Fibroblast of peridontal ligament (primary cell): ENCODE results near the gene SRRM3.
"Not testable (repeated sequence)": the region's sequence is repeated elsewhere in the genome, so short reads cannot be mapped to it uniquely, and the experiment has no call there.

Experiments
- DNase-seq: peaks from one replicate; pipeline ENCODE4 v3.0.0-alpha.2; 2010; ENCODE audit errors: extremely low read depth

The SRRM3 gene, protein sequence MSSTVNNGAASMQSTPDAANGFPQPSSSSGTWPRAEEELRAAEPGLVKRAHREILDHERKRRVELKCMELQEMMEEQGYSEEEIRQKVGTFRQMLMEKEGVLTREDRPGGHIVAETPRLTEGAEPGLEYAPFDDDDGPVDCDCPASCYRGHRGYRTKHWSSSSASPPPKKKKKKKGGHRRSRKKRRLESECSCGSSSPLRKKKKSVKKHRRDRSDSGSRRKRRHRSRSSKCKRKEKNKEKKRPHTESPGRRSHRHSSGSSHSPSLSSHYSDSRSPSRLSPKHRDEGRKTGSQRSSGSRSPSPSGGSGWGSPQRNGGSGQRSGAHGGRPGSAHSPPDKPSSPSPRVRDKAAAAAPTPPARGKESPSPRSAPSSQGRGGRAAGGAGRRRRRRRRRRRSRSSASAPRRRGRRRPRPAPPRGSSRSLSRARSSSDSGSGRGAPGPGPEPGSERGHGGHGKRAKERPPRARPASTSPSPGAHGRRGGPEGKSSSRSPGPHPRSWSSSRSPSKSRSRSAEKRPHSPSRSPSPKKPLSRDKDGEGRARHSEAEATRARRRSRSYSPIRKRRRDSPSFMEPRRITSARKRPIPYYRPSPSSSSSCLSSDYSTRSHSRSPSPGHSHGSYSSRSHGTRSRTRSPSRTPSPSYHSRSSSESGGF

DNA sequence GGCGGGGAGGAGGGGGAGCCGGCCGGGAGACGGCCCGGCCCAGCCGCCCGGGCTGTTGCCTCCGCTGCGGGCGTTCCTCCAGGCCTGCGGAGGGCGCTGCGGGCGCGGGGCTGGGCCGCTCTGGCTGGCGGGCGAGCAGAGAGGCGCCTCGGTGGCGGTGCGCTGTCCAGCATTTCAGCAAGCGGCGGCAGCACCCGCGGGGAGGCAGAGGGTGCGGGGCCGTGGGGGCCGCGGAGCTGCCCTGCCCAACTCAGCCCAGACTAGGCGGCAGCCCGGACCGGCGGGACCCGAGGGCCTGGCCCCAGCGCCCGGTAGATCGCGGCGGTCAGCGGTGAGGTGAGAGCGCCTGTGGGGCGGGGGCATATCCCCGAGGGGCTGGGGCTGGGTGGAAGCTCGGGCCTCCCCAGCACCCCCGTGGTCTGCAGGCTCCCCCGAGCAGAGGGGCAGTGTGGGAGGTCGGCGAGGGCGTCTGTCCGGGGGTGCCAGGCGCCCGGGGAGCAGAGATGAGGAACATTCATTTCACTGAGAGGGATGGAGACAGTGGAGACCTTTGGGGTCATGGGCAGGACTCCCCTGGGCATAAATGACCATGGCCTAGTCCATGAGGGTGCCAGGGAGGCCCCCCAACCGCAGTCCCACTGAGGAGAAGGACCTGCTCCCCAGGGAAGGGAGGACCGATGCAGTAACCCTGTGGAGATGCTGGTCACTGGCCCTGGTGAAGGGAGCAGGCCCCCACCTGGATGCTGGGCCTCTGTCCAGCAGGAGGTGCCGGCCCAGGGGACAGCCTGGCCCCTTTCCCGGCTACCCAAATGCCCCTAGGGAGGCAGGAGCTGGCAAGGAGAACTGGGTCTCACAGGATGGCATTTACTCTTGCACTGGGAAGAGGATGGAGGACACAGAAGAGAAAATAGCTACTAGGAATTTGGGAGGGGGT lies at the start of gene SRRM3:
Gene SRRM3 (plus strand): TSS at position 165 of the 934 bp plus-strand sequence. CDS start 33,171 bp downstream, outside the sequence.
- DNase-seq = peak; percentile 59

DNA sequence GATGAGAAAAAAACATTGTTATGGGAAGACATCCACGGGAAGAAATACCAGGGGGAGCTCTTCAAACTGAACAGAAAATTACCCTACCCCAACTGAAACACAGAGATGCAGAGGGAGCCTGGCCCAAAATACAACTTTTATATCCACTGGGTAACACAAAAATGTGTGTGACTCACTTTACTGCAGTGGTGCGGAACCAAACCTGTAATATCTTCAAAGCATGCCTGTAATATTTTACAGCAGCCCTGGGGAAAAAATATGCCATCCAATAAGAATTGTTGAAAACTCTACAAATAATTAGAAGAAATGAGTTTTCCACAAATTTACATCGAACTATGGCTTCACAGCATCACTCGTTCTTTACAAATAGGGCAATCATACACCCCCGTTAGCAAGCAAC lies 49.8 kb upstream of the SRRM3 start:
- DNase-seq = no peak

DNA sequence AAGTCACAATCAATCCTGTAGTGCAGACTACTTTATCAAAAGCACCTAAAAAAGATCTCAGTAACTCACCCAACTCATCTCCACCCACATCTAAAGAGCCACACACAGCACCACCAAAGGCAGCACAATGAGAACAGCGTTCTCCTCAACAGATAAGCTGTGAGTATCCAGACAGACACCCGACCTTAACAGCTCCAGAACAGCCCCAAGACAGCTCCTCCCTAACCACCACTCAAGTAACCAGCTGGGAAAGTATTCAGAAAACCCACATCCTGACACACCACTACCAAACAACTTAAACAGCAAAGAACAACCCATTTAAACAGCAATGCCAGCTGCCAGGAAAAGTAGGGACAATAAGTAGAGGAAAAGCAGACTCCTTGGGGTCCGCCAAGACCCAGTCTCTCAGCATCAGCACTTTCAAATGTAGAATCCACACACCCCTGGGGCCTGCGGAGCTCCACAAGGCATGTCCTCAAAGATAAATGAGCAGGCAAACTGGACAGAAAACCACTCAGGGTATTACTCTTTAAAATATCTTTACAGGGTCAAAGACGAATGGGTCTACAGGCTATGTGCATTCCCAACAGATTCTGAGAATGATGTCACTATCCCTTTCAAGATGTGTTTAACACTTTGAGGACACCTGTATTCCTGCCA lies 48.0 kb upstream of the SRRM3 start:
- not testable (repeated sequence) for DNase-seq

DNA sequence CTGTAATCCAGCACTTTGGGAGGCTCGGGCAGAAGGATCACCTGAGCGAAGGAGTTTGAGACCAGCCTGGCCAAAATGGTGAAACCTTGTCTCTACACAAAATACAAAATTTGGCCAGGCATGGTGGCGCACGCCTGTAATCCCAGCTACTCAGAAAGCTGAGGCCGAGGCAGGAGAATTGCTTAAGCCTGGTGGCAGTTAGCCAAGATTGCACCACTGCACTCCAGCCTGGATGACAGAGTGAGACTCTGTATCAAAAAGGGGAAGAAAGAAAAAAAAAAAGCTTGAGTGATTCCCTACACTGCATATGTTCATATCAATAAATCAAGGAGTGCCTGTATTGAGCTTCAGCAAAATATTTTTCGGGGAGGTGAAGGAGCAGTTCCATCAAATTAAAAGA lies 45.8 kb upstream of the SRRM3 start:
- peak; percentile 52 for DNase-seq

DNA sequence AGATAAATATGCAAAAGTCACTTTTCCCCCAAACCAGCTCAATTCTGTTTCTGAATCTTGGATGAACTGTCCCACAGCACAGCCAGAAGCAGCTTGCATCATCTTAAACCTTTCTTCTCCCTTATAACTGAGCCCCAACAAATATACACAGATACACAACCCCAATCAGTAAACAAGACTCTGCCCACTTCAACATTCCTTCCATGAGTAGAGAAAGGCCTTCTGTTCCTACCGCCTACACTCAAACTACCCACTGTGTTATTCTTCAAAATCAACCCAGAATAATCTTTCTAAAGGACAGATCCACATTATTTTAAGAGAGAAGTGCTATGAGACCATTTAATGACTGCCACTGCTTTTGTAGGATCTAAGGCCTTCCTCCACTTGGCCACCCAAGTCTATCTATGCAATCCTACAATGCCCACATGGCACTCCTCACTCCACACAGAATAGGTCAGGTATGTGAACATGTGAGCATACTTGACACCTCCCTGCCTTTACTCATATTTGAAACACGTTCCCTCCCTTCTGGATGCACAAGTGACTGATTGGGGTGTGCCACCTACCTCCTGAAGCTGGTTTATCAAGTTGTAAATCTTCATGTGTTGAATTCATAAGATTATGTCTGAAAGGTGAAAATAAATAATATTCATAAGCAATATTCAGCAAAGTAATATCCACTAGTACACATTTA lies 44.6 kb upstream of the SRRM3 start:
- not testable (repeated sequence) for DNase-seq

DNA sequence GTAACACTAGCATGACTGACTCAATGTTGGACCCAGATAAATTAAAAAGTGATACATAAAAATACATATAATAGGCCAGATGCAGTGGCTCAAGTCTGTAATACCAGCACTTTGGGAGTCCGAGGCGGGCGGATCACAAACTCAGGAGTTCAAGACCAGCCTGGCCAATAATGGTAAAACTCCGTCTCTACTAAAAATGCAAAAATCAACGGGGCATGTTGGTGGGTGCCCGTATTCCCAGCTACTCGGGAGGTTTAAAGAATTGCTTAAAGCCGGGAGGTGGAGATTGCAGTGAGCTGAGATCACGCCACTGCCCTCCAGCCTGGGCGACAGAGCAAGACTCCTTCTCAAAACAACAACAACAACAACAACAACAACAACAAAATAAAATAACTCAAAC lies 43.3 kb upstream of the SRRM3 start:
- DNase-seq = not testable (repeated sequence)

DNA sequence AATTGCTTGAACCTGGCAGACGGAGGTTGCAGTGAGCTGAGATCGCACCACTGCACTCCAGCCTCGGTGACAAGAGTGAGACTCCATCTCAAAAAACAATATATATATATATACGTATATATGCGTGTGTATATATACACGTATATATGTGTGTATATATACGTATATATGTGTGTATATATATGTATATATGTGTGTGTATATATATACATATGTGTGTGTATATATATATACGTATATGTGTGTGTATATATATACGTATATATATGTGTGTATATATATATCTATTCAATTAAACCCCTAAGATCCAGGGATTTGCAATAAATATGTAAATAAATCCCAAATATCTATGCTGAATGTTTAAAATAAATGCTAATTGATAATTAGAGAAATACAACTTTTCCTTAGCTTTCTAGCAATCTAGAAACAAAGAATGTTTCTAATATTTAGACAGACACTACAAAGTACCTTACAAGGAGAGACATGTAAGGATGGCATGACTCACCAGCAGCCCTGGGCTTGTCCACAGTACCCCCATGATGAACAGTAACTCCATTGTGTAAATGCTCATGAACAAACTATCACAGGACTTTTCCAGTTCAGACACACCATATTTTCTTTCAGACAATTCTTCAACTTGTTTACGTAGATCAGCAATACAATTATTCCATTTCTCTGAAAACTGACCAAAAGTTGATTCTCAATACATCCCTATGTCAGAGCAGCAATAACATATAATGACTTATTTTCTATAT lies 39.1 kb upstream of the SRRM3 start:
- DNase-seq = not testable (repeated sequence)

DNA sequence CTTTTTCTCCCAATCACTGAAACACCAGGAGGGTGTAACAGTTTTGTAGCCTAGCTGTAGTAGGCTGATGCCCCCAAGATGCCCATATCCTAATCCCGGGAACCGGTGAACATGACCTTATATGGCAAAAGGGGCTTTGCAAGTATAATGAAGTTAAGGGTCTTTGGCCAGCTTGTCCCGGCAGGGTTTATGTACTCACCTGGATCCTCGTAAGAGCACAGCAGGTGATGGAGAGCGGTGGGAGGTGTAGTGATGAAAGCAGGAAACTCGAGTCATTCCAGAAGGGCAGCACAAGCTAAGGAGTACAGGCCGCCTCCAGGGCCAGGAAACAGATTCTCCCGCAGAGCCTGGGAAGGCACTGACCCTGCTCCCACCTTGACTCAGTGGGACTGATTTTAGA lies 37.9 kb upstream of the SRRM3 start:
- DNase-seq = not testable (repeated sequence)

DNA sequence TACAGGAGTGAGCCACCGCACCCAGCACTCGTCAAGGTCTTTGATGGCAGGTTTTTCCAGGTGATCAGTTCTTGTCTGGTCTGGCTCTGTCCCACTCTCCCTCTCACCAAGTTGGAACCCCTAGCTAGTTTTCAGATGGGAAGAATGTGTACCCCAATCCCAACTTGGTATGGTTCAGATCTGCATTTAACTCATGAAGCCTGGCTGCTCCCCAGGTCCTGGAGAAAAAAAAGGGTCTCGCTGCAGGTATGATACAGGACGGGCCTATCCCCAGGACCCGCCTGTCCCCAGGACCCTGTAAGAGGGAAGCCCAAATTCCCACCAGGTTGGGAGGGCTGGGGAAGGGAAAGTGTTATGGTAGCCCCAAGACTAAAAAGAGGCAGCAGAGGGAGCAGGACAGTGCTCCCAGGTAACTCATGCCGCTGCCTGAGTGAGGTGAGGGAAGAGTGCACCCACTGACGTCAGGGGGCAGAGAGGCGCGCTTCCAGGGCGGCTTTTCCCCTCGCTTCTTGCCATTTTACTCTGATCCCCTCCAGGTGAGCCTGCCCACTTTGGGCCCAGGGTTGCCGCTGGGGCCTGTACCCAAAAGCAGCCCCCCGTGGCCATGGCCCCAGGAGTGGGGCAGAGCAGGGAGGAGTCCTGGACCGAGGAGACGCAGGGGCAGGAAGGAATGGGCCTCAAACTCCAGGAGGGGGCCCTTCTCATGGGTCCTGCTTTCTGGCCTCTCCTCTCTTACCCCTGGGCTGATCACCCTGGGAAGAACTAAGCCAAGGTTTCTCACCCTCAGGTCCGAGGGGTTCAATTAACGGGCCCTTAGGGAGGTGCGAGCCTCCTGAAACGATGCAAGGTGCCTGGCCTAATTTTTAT lies 36.4 kb upstream of the SRRM3 start:
- DNase-seq = no peak

DNA sequence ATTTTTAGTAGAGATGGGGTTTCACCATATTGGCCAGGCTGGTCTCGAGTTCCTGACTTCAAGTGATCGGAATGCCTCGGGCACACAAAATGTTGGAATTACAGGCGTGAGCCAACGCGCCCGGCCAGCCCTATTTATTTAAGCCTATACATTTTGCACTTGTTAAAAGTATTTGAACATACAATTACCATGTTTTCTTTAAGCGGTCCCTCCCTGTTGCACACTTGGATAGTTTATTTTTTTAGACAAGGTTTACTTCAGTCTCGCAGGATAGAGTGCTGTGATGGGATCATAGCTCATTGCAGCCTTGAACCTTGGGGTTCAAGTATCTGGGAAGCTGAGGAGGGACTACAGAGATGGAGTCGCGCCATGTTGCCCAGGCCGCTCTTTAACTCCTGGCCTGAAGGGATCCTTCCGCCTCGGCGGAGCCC lies 35.7 kb upstream of the SRRM3 start:
- DNase-seq = no peak

DNA sequence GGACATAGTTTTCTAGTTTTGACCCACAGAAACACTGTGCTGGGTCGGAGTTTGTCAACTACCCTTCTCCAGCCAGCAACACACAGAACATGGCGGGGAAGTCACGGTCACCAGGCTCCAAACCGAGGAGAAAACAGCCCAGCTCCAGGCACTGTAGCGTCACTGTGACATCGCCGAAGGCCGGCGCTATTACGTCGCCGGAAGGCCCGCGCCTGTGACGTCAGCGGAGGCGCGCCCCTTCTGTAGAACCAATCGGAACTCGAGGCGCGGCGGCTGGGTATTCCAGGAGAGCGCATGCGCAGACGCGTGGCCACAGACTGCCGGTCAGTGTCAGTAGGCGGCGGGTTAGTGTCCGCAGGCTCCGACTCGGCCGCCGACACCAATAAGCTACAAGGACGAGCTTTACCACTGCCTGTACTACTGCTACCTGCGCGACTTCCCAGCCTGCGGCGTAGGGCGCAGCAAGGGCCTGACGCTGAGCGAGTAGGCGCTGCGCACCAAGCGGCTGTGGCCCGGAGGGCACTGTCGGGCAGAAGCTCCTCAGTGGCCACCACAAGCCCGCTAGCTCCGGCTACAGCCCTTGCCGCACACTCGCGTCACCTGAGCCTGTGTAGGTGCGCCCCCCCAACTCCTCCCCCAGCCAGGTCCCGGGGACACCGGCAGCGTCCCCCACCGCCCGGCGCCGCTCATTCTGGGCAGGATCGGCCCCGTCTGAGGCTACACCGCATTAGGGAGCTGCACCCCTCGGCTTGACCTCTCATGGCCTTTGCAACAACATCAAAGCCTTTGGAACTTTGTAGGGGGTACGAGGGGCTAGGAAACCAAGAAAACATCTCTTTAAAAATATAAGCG lies 35.1 kb upstream of the SRRM3 start:
- peak; percentile 93 for DNase-seq

DNA sequence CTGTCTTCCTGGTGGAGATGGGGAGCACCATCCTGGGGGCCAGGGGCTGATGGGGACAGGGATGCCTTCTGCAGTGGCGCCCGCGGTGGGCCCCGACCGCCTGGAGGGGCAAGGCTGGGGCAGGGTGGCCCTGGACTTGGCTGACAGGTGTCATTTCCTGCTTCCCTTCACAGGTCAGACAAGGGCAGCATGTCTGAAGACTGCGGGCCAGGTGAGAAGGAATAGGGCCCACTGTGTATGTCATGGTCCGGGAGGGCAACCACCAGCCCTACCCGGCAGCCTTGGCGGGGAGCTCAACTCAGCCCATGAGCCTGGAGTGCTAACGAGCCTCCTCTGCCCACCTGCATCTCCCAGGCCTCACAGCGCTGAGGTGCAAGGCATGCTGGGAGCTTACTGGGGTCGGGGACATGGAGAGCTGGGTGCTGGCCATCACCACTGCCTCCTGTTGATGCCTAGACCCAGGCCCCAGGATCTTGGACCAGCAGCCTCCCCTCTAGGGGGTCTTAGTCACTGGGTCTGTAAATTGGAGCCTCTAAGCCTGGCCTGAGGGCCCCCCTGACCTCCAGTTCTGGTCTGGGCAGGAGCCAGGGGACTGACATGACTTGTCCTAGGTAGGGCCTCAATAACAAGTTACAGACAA lies 28.0 kb upstream of the SRRM3 start:
- no peak for DNase-seq

DNA sequence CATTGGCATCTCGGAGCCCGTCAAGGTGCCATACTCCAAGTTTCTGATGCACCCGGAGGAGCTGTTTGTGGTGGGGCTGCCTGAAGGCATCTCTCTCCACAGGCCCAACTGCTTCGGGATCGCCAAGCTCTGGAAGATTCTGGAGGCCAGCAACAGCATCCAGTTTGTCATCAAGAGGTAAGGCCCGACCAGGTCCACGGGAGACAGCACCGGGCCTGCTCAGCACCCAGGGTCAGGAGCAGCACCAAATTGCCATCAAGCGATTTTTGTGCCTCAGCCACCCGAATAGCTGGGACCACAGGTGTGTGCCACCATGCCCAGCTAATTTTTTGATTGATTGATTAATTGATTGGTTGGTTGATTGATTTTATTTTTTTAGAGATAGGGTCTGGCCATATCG lies 24.7 kb upstream of the SRRM3 start:
- not testable (repeated sequence) for DNase-seq

DNA sequence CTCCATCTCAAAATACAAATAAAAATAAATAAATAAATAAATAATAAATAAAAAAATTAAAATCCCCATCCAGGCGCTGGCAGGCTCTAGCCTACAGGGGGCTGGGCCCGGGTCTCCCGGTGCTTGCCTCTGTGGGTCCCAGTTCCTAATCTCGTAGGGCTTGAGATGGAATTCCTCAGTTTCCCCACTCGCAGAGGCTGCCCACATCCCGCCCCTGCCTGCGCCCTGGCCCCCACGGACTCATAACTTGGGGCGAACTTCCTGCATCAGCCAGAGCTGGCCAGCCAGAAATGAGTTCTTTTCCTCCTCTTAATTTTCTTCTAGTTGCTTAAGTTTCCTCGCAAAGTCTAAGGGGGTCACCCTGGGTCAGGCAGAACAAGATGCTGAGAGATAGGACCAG lies 22.0 kb upstream of the SRRM3 start:
- no peak for DNase-seq

DNA sequence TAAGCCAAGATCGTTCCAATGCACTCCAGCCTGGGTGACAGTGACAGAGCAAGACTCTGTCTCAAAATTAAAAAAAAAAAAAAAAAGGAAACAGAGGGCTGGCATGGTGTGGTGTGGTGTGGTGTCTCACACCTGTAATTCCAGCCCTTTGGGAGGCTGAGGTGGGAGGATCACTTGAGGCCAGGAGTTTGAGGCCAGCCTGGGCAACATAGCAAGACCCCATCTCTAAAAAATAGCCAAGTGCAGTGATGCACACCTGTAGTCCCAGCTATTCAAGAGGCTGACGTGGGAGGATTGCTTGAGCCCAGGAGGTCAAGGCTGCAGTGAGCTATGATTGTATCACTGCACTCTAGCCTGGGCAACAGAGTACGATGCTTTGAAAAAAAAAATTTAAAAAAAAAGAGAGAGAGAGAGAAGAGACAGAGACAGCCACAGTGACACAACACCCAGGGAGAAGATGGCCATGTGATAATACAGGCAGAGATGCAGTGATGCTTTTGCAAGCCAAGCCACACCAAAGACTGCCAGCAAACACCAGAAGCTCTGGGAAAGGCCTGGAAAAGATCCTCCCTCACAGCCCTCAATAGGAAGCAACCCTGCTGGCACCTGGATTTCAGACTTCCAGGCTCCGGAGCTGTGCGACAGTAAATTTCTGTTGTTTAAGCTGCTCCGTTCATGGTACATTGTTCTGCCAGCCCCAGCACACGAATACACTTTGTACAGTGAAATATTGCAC lies 19.3 kb upstream of the SRRM3 start:
- DNase-seq = no peak

DNA sequence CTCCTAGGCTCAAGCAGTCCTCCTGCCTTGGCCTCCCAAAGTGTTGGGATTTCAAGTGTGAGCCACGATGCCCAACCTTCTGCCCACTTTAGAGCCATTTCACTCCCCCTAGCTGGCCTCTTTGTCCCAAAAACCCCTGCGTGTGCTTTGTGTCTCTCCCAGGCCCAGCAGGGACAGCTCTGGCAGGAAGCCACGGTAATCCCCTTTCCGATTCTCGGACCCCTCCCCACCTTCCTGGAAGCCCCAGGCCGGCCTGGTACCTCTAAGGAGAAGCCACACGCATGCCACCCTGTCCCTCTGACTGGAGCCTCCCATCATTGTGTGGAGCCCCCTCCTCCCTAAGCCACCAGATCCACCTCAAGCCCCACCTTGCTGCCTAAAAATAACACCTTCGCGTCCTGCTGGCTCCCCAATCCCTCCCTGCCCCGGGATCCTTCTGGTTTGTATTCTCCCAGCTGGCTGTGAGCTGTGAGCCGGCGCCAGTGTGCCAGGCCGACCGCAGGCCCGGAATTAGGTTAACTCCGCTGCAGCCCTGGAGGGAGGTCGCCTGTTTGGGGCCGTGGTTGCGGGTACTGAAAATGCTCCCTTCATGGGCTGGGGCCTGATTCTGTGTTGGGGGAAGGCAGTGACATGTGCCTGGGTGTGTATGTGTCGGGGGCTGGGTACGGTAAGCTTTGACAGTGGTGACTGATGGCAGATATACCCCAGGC lies 16.4 kb upstream of the SRRM3 start:
- DNase-seq = no peak
